Body of pancreas (tissue), 4 donors: ENCODE results near the gene FSCB. TPM values are rescaled to one million over a fixed set of nuclear protein-coding genes. Genes with fewer than 3 reads are reported as not detected.
"Not testable (repeated sequence)": the region's sequence is repeated elsewhere in the genome, so short reads cannot be mapped to it uniquely, and the experiment has no call there.

Experiments used
- ATAC-seq: fragments of 150-250 bp; one replicate; pipeline ENCODE4 v1.9.1; 2016
- DNase-seq, 4 donors: peaks; one replicate each; pipeline ENCODE4 v3.0.0-alpha.2; 2019
- H3K27ac ChIP-seq, 4 donors: fragments of 200-600 bp; sonication (generic); 1 replicate in 3 of 4; 2 replicates in 1 of 4; pipeline versions ENCODE4 v1.5.1 to v1.6.1; 2016 to 2019; ENCODE audit warnings: mild to moderate bottlenecking in 1 of 4, mixed read lengths in 1 of 4, moderate library complexity in 1 of 4
- H3K27me3 ChIP-seq, 2 donors: fragments of 200-600 bp; sonication (generic); one replicate each; pipeline ENCODE4 v1.6.0; 2016; ENCODE audit warnings: mild to moderate bottlenecking in 1 of 2
- H3K36me3 ChIP-seq, 2 donors: fragments of 200-600 bp; sonication (generic); replicated peaks in 1 of 2; 2 replicates each; pipeline ENCODE4 v1.5.1; 2016; ENCODE audit warnings: low read depth in 2 of 2; ENCODE audit not compliant: insufficient read depth in 1 of 2
- H3K4me1 ChIP-seq: fragments of 200-600 bp; sonication (generic); one replicate; pipeline ENCODE4 v1.6.0; 2016
- H3K4me3 ChIP-seq, 2 donors: fragments of 200-600 bp; sonication (generic); 1 replicate in 1 of 2; 2 replicates in 1 of 2; pipeline ENCODE4 v1.5.1; 2016 to 2019
- H3K9me3 ChIP-seq, 3 donors: fragments of 200-600 bp; sonication (generic); 1 replicate in 2 of 3; 2 replicates in 1 of 3; pipeline ENCODE4 v1.5.1; 2016
- CTCF ChIP-seq, 7 experiments: fragments of 450-650 bp in 4 of 7; fragments of 200-600 bp in 3 of 7; sonication (generic) in 3 of 7; IDR thresholded peaks; one replicate each; pipeline ENCODE4 v1.5.1; 2016 to 2019; ENCODE audit warnings: antibody characterized with exemption in 7 of 7
- POLR2A ChIP-seq, 3 donors: fragments of 450-650 bp; IDR thresholded peaks; one replicate each; pipeline ENCODE4 v1.6.1; 2016; ENCODE audit warnings: antibody characterized with exemption in 3 of 3, mild to moderate bottlenecking in 2 of 3
- WGBS, 2 donors: methylation state at CpG; one replicate each; pipeline ENCODE4 v1.1.5; 2017; 5-methylcytosine and 5-hydroxymethylcytosine counted together
- intact Hi-C: fragments of 100-400 bp; cut with DNase I; formaldehyde crosslinking; loops from one replicate; pipeline ENCODE4 v1.15.1; 2023
- total RNA-seq, 2 donors: library from RNA; depleted of rRNA; stranded (reverse); fragments of >200 nt; gene quantifications; one replicate each; pipeline ENCODE4 v1.1.0, GENCODE V29; 2016

FSCB gene
- total RNA-seq, 2 donors from 2014 or later: under 0.01 TPM; not detected in 1

GRCh38 chr14:44528180-44528579 lies 21.1 kb upstream of the FSCB start:
- Histone ChIP-seq H3K4me3 (no peak overlapping the region), H3K9me3 (no peaks in the 10 kb centered on the region), H3K27me3 (no peaks in the 10 kb centered on the region), H3K27ac (no peak overlapping the region), H3K36me3 (no peaks in the 10 kb centered on the region), H3K4me1 (no peaks in the 10 kb centered on the region)
- ATAC-seq: no peak
- DNase-seq: no peak
- intact Hi-C loops: no loop called here
- TF ChIP-seq CTCF (IDR thresholded peaks at IDR 0.05): no peak
- no peak for TF ChIP-seq POLR2A (IDR thresholded peaks at IDR 0.05)

- TF ChIP-seq POLR2A (IDR thresholded peaks at IDR 0.05) (no peak), CTCF (IDR thresholded peaks at IDR 0.05) (no peak)
- no peaks in the 10 kb centered on the region for H3K36me3 ChIP-seq
- H3K4me1 ChIP-seq: no peaks in the 10 kb centered on the region
- intact Hi-C loops: no loop called here
- ATAC-seq: no peak
- no peak for DNase-seq
- 74 to 76% methylated on average over 3 of the region's 3 CpGs for WGBS, 2 donors
- no peaks in the 10 kb centered on the region for H3K9me3 ChIP-seq
- H3K27me3 ChIP-seq: no peaks in the 10 kb centered on the region
- H3K4me3 ChIP-seq: no peak overlapping the region
- H3K27ac ChIP-seq: no peak overlapping the region
Measured at GRCh38 chr14:44525237-44525636, 18.2 kb upstream of the FSCB start.

GRCh38 chr14:44515668-44516067 lies 8.6 kb upstream of the FSCB start:
- intact Hi-C loops, H3K36me3 ChIP-seq, H3K27ac ChIP-seq, H3K27me3 ChIP-seq, H3K4me3 ChIP-seq, DNase-seq, ATAC-seq, H3K9me3 ChIP-seq, H3K4me1 ChIP-seq: not testable (repeated sequence)
- 50 to 62% methylated on average over 6 to 8 of the region's 8 CpGs for WGBS, 2 donors

- Histone ChIP-seq H3K36me3 (no peaks in the 10 kb centered on the region), H3K27ac (no peak overlapping the region), H3K4me3 (no peak overlapping the region), H3K27me3 (no peaks in the 10 kb centered on the region), H3K9me3 (no peaks in the 10 kb centered on the region), H3K4me1 (no peaks in the 10 kb centered on the region)
- TF ChIP-seq CTCF (IDR thresholded peaks at IDR 0.05) (no peak), POLR2A (IDR thresholded peaks at IDR 0.05) (no peak)
- intact Hi-C loops: no loop called here
- 62 to 72% methylated on average over 2 of the region's 2 CpGs for WGBS, 2 donors
- ATAC-seq (no peak), DNase-seq (no peak)
Measured at GRCh38 chr14:44508834-44509233, 1.8 kb upstream of the FSCB start.

GRCh38 chr14:44505588-44505987 lies 1.5 kb downstream of the FSCB start:
- Histone ChIP-seq H3K27me3 (no peaks in the 10 kb centered on the region), H3K27ac (no peak overlapping the region), H3K36me3 (no peaks in the 10 kb centered on the region), H3K4me1 (no peaks in the 10 kb centered on the region), H3K4me3 (no peak overlapping the region), H3K9me3 (no peaks in the 10 kb centered on the region)
- 47 to 67% methylated on average over 1 to 3 of the region's 3 CpGs for WGBS, 2 donors
- ATAC-seq: no peak
- TF ChIP-seq POLR2A (IDR thresholded peaks at IDR 0.05): no peak
- no peak for TF ChIP-seq CTCF (IDR thresholded peaks at IDR 0.05)
- intact Hi-C loops: no loop called here
- DNase-seq: no peak
